K562 (cell line): Measurements from ENCODE around the gene CD84. TPM values are rescaled to one million over a fixed set of nuclear protein-coding genes. Genes with fewer than 3 reads are reported as not detected.

Experiments
- ARID2 ChIP-seq: fragments of 450-650 bp; IDR thresholded peaks from 2 replicates; pipeline ENCODE4 v1.6.1; 2017; ENCODE audit warnings: antibody characterized with exemption, mild to moderate bottlenecking
- CHAMP1 ChIP-seq: fragments of 450-650 bp; IDR thresholded peaks from 2 replicates; pipeline ENCODE4 v1.6.1; 2016; ENCODE audit warnings: mild to moderate bottlenecking
- E2F1 ChIP-seq: sonication (generic); formaldehyde crosslinking; IDR thresholded peaks from 2 replicates; pipeline ENCODE4 v1.8.1; 2023; ENCODE audit warnings: mild to moderate bottlenecking, missing genetic modification reagents, moderate library complexity
- FOXJ2 ChIP-seq: fragments of 200-800 bp; sonication (Bioruptor generic); IDR thresholded peaks from 2 replicates; pipeline ENCODE4 v1.6.1; 2016; ENCODE audit warnings: missing genetic modification characterization, missing compliant biosample characterization
- FOXK2 ChIP-seq, 2 experiments: fragments of 450-650 bp; IDR thresholded peaks in 1 of 2; conservative IDR thresholded peaks in 1 of 2; 2 replicates each; pipeline ENCODE4 v1.6.1; 2016; ENCODE audit warnings: low read depth in 2 of 2, mild to moderate bottlenecking in 1 of 2
- FOXP4 ChIP-seq: sonication (generic); formaldehyde crosslinking; IDR thresholded peaks from 2 replicates; pipeline ENCODE4 v1.8.0; 2022; ENCODE audit warnings: mild to moderate bottlenecking, missing genetic modification reagents, borderline replicate concordance
- HNRNPH1 ChIP-seq: fragments of 200-400 bp; formaldehyde crosslinking; optimal IDR thresholded peaks from 2 replicates; pipeline ENCODE3; 2017; ENCODE audit warnings: low read depth, mild to moderate bottlenecking, low read length, moderate library complexity
- IRF1 ChIP-seq: sonication (generic); formaldehyde crosslinking; IDR thresholded peaks from 2 replicates; pipeline ENCODE4 v1.8.0; 2022; ENCODE audit warnings: missing genetic modification reagents, mild to moderate bottlenecking, borderline replicate concordance
- NCOA6 ChIP-seq: fragments of 450-650 bp; IDR thresholded peaks from 2 replicates; pipeline ENCODE4 v1.6.1; 2017; ENCODE audit warnings: mild to moderate bottlenecking
- OTX1 ChIP-seq: fragments of 450-650 bp; formaldehyde crosslinking; IDR thresholded peaks from 2 replicates; pipeline ENCODE4 v1.4.0; 2022; ENCODE audit warnings: mild to moderate bottlenecking
- PHF21A ChIP-seq: fragments of 450-650 bp; IDR thresholded peaks from 2 replicates; pipeline ENCODE4 v1.6.1; 2017; ENCODE audit warnings: low read depth, borderline replicate concordance
- PURB ChIP-seq: sonication (generic); formaldehyde crosslinking; IDR thresholded peaks from 2 replicates; pipeline ENCODE4 v1.9.0; 2021; ENCODE audit warnings: low read depth, mild to moderate bottlenecking, missing genetic modification reagents
- RAD21 ChIP-seq, 2 experiments: fragments of 250-450 bp in 1 of 2; fragments of 450-650 bp in 1 of 2; sonication (Bioruptor Pico) in 1 of 2; formaldehyde crosslinking in 1 of 2; IDR thresholded peaks in 1 of 2; conservative IDR thresholded peaks in 1 of 2; 2 replicates each; pipeline versions ENCODE4 v1.4.0 to v1.8.0; 2020 to 2022; ENCODE audit warnings: mild to moderate bottlenecking in 2 of 2, moderate library complexity in 1 of 2
- SAFB ChIP-seq: fragments of 200-400 bp; formaldehyde crosslinking; IDR thresholded peaks from 2 replicates; pipeline ENCODE4 v1.6.1; 2017; ENCODE audit warnings: low read depth, low read length, borderline replicate concordance
- SMAD4 ChIP-seq: fragments of 250-450 bp; sonication (Bioruptor Pico); conservative IDR thresholded peaks from 2 replicates; pipeline ENCODE4 v1.8.0; 2021; ENCODE audit warnings: inconsistent platforms, mild to moderate bottlenecking, moderate library complexity
- SRSF1 ChIP-seq: fragments of 200-400 bp; formaldehyde crosslinking; IDR thresholded peaks from 2 replicates; pipeline ENCODE4 v1.6.1; 2017; ENCODE audit warnings: mild to moderate bottlenecking, low read depth, low read length, moderate library complexity
- STAT5A ChIP-seq: IDR thresholded peaks from 2 replicates; pipeline ENCODE4 v1.6.1; 2012; ENCODE audit warnings: low read length, inconsistent platforms, borderline replicate concordance
- TGIF2 ChIP-seq: sonication (generic); formaldehyde crosslinking; IDR thresholded peaks from 2 replicates; pipeline ENCODE4 v1.8.1; 2022; ENCODE audit warnings: mild to moderate bottlenecking, missing genetic modification reagents, moderate library complexity
- ZFP1 ChIP-seq: fragments of 450-650 bp; formaldehyde crosslinking; IDR thresholded peaks from 2 replicates; pipeline ENCODE4 v1.4.0; 2020; ENCODE audit warnings: mild to moderate bottlenecking, mixed read lengths
- ZNF311 ChIP-seq: fragments of 250-450 bp; sonication (Bioruptor Pico); IDR thresholded peaks from 2 replicates; pipeline ENCODE4 v1.4.0; 2020; ENCODE audit warnings: mild to moderate bottlenecking, moderate library complexity
- ZNF75A ChIP-seq: fragments of 450-650 bp; formaldehyde crosslinking; IDR thresholded peaks from 2 replicates; pipeline ENCODE4 v1.4.0; 2020; ENCODE audit warnings: mild to moderate bottlenecking
- ZSCAN29 ChIP-seq: fragments of 450-650 bp; IDR thresholded peaks from 2 replicates; pipeline ENCODE4 v1.6.1; 2017
- polyA plus RNA-seq, 8 experiments: library from polyadenylated mRNA; depleted of rRNA in 4 of 8; stranded (reverse) in 5 of 8; unstranded in 3 of 8; fragments of >200 nt; fragmentation: Nextera tagmentation in 2 of 8; fragmentation: Illumina TruSeq in 1 of 8; extraction: Ambion mirVana in 2 of 8; extraction: Trizol in 1 of 8; gene quantifications; 2 replicates each; pipeline versions ENCODE4 v1.2.1 to v1.2.3, GENCODE V29; 2011 to 2014; ENCODE audit warnings: inconsistent platforms in 1 of 8, missing spikeins in 1 of 8
- total RNA-seq, 7 experiments: library from RNA; depleted of rRNA in 6 of 7; stranded (reverse); fragments of >200 nt in 6 of 7; fragmentation: Illumina TruSeq in 2 of 7; extraction: Trizol in 2 of 7; gene quantifications; 2 replicates each; pipeline versions ENCODE4 v1.2.1 to v1.2.3, GENCODE V29; 2011 to 2021; ENCODE audit warnings: low replicate concordance in 1 of 7

CD84 gene
- total and polyA plus RNA-seq, 9 of the 15 experiments (the other 6 are each of a cell fraction or from before 2014, with no cell fraction given), result 0.82 to 6.8 (median 2.0) TPM

GRCh38 chr1:160539990-160540858 lies 39.1 kb downstream of the CD84 start (continued):
- TF ChIP-seq FOXJ2 (tag) (peak; percentile 98), PHF21A (no peak), RAD21 (CRISPR knock-in tag; conservative IDR thresholded peaks at IDR 0.05 in 1 of 2, IDR thresholded peaks at IDR 0.05 in 1 of 2) (peak; percentile 45 to 61), CHAMP1 (peak; percentile 100), ARID2 (no peak), FOXP4 (peak; percentile 97), HNRNPH1 (no peak), IRF1 (no peak), SMAD4 (CRISPR knock-in tag) (peak; percentile 99), NCOA6 (peak; percentile 81), ZNF75A (no peak), FOXK2 (conservative IDR thresholded peaks at IDR 0.05 in 1 of 2, IDR thresholded peaks at IDR 0.05 in 1 of 2; ENCODE audit: low read depth in 2 of 2) (peak; percentile 96 to 98), SAFB (no peak), TGIF2 (CRISPR knock-in tag) (no peak), E2F1 (CRISPR knock-in tag) (0 out of 2 replicates have a peak, but pooled peaks have one; percentile 7), OTX1 (no peak; the same call in none of the 2 replicates), ZSCAN29 (no peak), ZFP1 (CRISPR knock-in tag) (no peak), SRSF1 (no peak), STAT5A (peak; percentile 99), ZNF311 (CRISPR knock-in tag) (peak; percentile 77), PURB (no peak)
